Naive thymus-derived CD4-positive, alpha-beta T cell (primary cell): ENCODE results near the gene MYO7A. TPM values are rescaled to one million over a fixed set of nuclear protein-coding genes. Genes with fewer than 3 reads are reported as not detected.

Experiments
- ATAC-seq: fragments of 150-1000 bp; cut with Tn5 transposase; 2 replicates; pipeline ENCODE4 v1.10.0; 2021; ENCODE audit warnings: mild to moderate bottlenecking, moderate library complexity
- CTCF ChIA-PET: fragments of 350-600 bp; sonication (Branson Sonifier 250); formaldehyde crosslinking; loops from one replicate; lab custom pipeline; 2021; ENCODE audit warnings: antibody characterized with exemption; lab: Charles Lee
- POLR2A ChIA-PET: fragments of 350-600 bp; sonication (Branson Sonifier 250); formaldehyde crosslinking; loops from one replicate; lab custom pipeline; 2021; ENCODE audit warnings: antibody characterized with exemption, inconsistent platforms; lab: Charles Lee
- DNase-seq, 9 donors: peaks; one replicate each; pipeline versions ENCODE4 v3.0.0 to v3.0.0-alpha.2; 2020 to 2022; ENCODE audit warnings: mixed read lengths in 1 of 9
- H3K27ac ChIP-seq: one replicate; pipeline ENCODE4 v1.7.0; 2013; ENCODE audit warnings: mild to moderate bottlenecking, low read depth, low read length, moderate library complexity
- H3K27me3 ChIP-seq, 2 donors: one replicate each; pipeline ENCODE4 v1.7.0; 2013; ENCODE audit warnings: low read length in 2 of 2, mild to moderate bottlenecking in 2 of 2, moderate library complexity in 2 of 2; ENCODE audit not compliant: control insufficient read depth in 2 of 2, insufficient read depth in 2 of 2
- H3K36me3 ChIP-seq, 3 experiments: 1 replicate in 2 of 3; 2 replicates in 1 of 3; pipeline ENCODE4 v1.7.0; 2013; ENCODE audit warnings: low read length in 3 of 3, mild to moderate bottlenecking in 3 of 3, moderate library complexity in 1 of 3; ENCODE audit not compliant: insufficient read depth in 3 of 3, control insufficient read depth in 2 of 3
- H3K4me1 ChIP-seq, 2 donors: one replicate each; pipeline ENCODE4 v1.7.0; 2013; ENCODE audit warnings: low read length in 2 of 2, mild to moderate bottlenecking in 2 of 2, moderate library complexity in 1 of 2; ENCODE audit not compliant: control insufficient read depth in 2 of 2, insufficient read depth in 2 of 2
- H3K4me3 ChIP-seq: 2 replicates; pipeline ENCODE4 v1.7.0; 2013; ENCODE audit warnings: mild to moderate bottlenecking, low read length
- H3K9me3 ChIP-seq, 3 experiments: 1 replicate in 2 of 3; 2 replicates in 1 of 3; pipeline ENCODE4 v1.7.0; 2013; ENCODE audit warnings: low read length in 3 of 3; ENCODE audit not compliant: control insufficient read depth in 2 of 3
- H3K27ac Mint-ChIP-seq, 9 donors: one replicate each; pipeline ENCODE4 v1.8.0; 2020 to 2022; ENCODE audit warnings: mixed read lengths in 9 of 9, mild to moderate bottlenecking in 8 of 9, moderate library complexity in 5 of 9, inconsistent platforms in 2 of 9
- H3K27me3 Mint-ChIP-seq, 5 donors: one replicate each; pipeline ENCODE4 v1.8.0; 2021 to 2022; ENCODE audit warnings: mixed read lengths in 5 of 5, mild to moderate bottlenecking in 1 of 5
- H3K36me3 Mint-ChIP-seq, 5 donors: one replicate each; pipeline ENCODE4 v1.8.0; 2020 to 2022; ENCODE audit warnings: mixed read lengths in 5 of 5, mild to moderate bottlenecking in 3 of 5, inconsistent platforms in 1 of 5
- H3K4me1 Mint-ChIP-seq, 7 donors: one replicate each; pipeline ENCODE4 v1.8.0; 2020 to 2022; ENCODE audit warnings: mixed read lengths in 7 of 7, mild to moderate bottlenecking in 3 of 7, inconsistent platforms in 1 of 7
- H3K4me3 Mint-ChIP-seq, 10 donors: one replicate each; pipeline ENCODE4 v1.8.0; 2020 to 2022; ENCODE audit warnings: mild to moderate bottlenecking in 10 of 10, mixed read lengths in 10 of 10, moderate library complexity in 6 of 10, inconsistent platforms in 2 of 10
- H3K9me3 Mint-ChIP-seq, 11 donors: one replicate each; pipeline ENCODE4 v1.8.0; 2020 to 2022; ENCODE audit warnings: mixed read lengths in 11 of 11, mild to moderate bottlenecking in 4 of 11, inconsistent platforms in 1 of 11, moderate library complexity in 1 of 11
- intact Hi-C, 2 donors: fragments of 100-400 bp; cut with micrococcal nuclease; formaldehyde crosslinking; loops; one replicate each; pipeline ENCODE4 v1.15.1; 2023
- polyA plus RNA-seq, 2 donors: library from polyadenylated mRNA; unstranded; fragments of 300-500 nt; fragmentation: Illumina TruSeq; gene quantifications; one replicate each; pipeline ENCODE4 v1.2.3, GENCODE V29; 2021
- total RNA-seq, 6 experiments: library from RNA in 5 of 6; stranded (reverse) in 5 of 6; gene quantifications; 1 replicate in 5 of 6; 2 replicates in 1 of 6; pipeline ENCODE4 v1.2.3 and lab custom pipeline; 2021 to 2026

MYO7A gene
- total and polyA plus RNA-seq, 7 experiments from 2014 or later = 0.07 to 2.5 (median 0.27) TPM; not detected in 2

DNA sequence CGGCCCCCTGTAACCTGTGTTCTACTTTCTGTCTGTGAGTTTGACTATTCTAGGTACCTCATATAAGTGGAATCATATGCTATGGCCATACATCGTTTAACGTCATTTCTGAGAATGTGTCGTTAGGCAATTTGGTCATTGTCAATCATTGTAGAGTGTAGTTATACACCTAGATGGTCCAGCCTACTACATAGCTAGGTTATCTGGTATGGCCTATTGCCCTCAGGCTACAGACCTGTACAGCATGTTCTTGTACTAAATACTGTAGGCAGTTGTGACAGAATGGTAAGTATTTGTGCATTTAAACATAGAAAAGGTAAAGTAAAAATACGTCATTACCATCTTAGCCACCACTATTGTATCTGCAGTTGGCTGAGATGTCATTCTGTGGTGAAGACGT, 35.2 kb downstream of the MYO7A start:
- ATAC-seq (no peak), DNase-seq (no peak)
- no peak overlapping the region for H3K4me3 ChIP-seq
- intact Hi-C loops = no loop called here
- no peaks in the 10 kb centered on the region for H3K36me3 ChIP-seq
- Mint-ChIP-seq H3K4me1 (peaks cover 0 to 4% (median 0%) of the 10 kb centered on the region in 7 donors), H3K27me3 (peaks cover 0 to 4% (median 0%) of the 10 kb centered on the region in 5 donors), H3K36me3 (no peaks in the 10 kb centered on the region), H3K4me3 (no peak overlapping the region), H3K9me3 (no peaks in the 10 kb centered on the region), H3K27ac (no peak overlapping the region)
- POLR2A ChIA-PET = no interaction called here
- no peaks in the 10 kb centered on the region for H3K27me3 ChIP-seq
- no peaks in the 10 kb centered on the region for H3K9me3 ChIP-seq
- H3K27ac ChIP-seq = no peak overlapping the region
- CTCF ChIA-PET = no interaction called here
- H3K4me1 ChIP-seq = no peaks in the 10 kb centered on the region

DNA sequence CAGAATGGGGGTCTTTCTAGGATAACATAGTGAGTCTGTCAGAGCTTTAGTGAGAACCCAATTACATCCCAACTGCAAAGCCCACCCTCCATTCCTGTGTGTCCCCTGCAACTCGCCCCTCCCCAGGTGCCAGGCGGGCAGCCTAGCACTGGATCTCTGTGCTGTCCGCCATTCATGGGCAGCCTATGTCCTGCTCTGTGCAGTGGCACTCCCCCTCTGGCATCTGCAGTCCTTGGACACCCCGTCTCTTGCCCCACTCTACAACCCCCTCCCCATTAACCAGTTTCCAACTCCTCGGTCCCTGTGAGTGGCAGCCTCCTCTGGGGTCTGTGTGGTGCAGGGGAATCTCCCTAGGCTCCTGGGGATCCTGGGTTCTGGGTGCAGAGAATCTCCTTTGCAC, 37.0 kb downstream of the MYO7A start:
- Mint-ChIP-seq H3K36me3 (no peaks in the 10 kb centered on the region), H3K9me3 (no peaks in the 10 kb centered on the region), H3K4me1 (peaks cover 0 to 2% (median 0%) of the 10 kb centered on the region in 7 donors), H3K4me3 (no peak overlapping the region), H3K27ac (no peak overlapping the region), H3K27me3 (peaks cover 0 to 4% (median 0%) of the 10 kb centered on the region in 5 donors)
- Histone ChIP-seq H3K9me3 (no peaks in the 10 kb centered on the region), H3K27ac (no peak overlapping the region), H3K4me3 (no peak overlapping the region), H3K27me3 (no peaks in the 10 kb centered on the region), H3K36me3 (no peaks in the 10 kb centered on the region), H3K4me1 (no peaks in the 10 kb centered on the region)
- intact Hi-C loops = no loop called here
- POLR2A ChIA-PET = no interaction called here
- ATAC-seq (no peak), DNase-seq (no peak)
- CTCF ChIA-PET = no interaction called here

DNA sequence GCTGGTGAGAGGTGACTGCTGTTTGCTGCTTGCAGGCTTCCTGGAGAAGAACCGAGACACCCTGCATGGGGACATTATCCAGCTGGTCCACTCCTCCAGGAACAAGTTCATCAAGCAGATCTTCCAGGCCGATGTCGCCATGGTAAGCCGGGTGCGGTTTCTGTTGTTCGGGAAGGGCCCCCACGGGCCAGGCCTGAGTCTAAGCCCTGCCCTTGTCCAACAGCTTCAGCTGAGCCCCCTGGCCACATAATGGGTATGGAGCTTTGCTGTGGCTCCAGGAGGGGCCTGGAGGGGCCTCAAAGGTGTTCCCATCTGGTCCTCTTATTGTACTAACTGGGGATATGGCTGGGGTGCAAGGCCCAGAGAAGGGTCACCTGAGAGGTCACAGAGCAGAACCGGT, 38.0 kb downstream of the MYO7A start:
- H3K9me3 ChIP-seq = no peaks in the 10 kb centered on the region
- DNase-seq = no peak
- Mint-ChIP-seq H3K4me1 (peaks cover 0 to 2% (median 0%) of the 10 kb centered on the region in 7 donors), H3K27me3 (peaks cover 0 to 4% (median 0%) of the 10 kb centered on the region in 5 donors), H3K9me3 (no peaks in the 10 kb centered on the region), H3K36me3 (no peaks in the 10 kb centered on the region), H3K27ac (no peak overlapping the region), H3K4me3 (no peak overlapping the region)
- POLR2A ChIA-PET = no interaction called here
- ATAC-seq = no peak
- no peak overlapping the region for H3K27ac ChIP-seq
- no peaks in the 10 kb centered on the region for H3K36me3 ChIP-seq
- H3K4me3 ChIP-seq = no peak overlapping the region
- CTCF ChIA-PET = no interaction called here
- H3K27me3 ChIP-seq = no peaks in the 10 kb centered on the region
- intact Hi-C loops = no loop called here
- no peaks in the 10 kb centered on the region for H3K4me1 ChIP-seq

DNA sequence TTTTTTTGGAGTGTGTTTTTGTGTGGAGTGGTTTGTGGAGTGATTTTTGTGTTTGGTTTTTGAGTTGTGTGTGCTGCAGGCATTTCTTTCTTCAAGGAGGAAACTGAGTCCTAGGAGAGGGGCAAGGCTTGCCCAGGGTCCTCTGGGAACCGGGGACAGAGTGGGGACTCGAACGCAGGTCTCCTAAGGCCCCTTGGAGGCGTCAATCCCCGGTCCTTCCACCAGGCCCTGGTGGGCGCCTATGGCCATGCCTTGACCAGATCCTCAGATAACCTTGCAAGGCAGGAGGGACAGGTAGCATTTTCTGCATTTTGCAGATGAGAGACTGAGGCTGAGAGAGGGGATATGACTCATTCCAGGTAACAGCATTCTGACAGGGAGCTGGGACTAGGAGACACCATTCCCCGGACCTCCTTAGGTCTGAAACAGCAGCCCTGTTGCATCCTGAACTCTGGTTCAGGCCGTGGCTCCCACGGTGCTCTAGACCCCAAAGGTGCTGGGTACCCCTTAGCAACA, 39.1 kb downstream of the MYO7A start:
- Histone ChIP-seq H3K27ac (no peak overlapping the region), H3K4me3 (no peak overlapping the region), H3K36me3 (no peaks in the 10 kb centered on the region), H3K4me1 (no peaks in the 10 kb centered on the region), H3K27me3 (no peaks in the 10 kb centered on the region), H3K9me3 (no peaks in the 10 kb centered on the region)
- ChIA-PET POLR2A (no interaction called here), CTCF (no interaction called here)
- ATAC-seq (no peak), DNase-seq (no peak)
- Mint-ChIP-seq H3K27me3 (peaks cover 0 to 4% (median 0%) of the 10 kb centered on the region in 5 donors), H3K27ac (no peak overlapping the region), H3K4me3 (no peak overlapping the region), H3K4me1 (peaks cover 0 to 2% (median 0%) of the 10 kb centered on the region in 7 donors), H3K36me3 (no peaks in the 10 kb centered on the region), H3K9me3 (no peaks in the 10 kb centered on the region)
- intact Hi-C loops = no loop called here

DNA sequence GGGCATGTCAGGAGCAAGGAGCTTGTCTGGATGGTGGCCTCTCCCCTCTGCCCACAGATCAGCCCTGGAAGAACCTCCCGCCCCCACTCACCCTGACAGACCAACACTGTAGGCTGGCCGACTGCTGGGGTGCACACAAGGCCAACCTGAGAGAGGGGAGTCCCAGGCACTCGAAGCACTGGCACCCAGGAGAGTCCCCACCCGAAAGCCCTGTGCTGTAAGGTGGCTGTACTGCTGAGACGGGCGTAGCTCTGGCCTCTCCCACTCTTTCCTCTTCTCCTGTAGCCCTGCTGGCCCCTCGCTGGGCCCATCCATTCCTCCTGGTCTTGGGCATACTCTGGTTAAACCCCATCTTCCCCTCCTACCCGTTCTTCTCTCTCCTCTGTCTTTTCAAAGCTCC, 39.7 kb downstream of the MYO7A start:
- H3K27ac Mint-ChIP-seq = no peak overlapping the region
- H3K4me1 Mint-ChIP-seq = peaks cover 0 to 2% (median 0%) of the 10 kb centered on the region in 7 donors
- Histone ChIP-seq H3K4me1 (no peaks in the 10 kb centered on the region), H3K27me3 (no peaks in the 10 kb centered on the region), H3K4me3 (no peak overlapping the region), H3K36me3 (no peaks in the 10 kb centered on the region), H3K9me3 (no peaks in the 10 kb centered on the region), H3K27ac (no peak overlapping the region)
- no peaks in the 10 kb centered on the region for H3K9me3 Mint-ChIP-seq
- peaks cover 0 to 3% (median 0%) of the 10 kb centered on the region in 5 donors for H3K27me3 Mint-ChIP-seq
- no peak overlapping the region for H3K4me3 Mint-ChIP-seq
- ATAC-seq (no peak), DNase-seq (no peak)
- no peaks in the 10 kb centered on the region for H3K36me3 Mint-ChIP-seq
- POLR2A ChIA-PET = no interaction called here
- CTCF ChIA-PET = no interaction called here
- intact Hi-C loops = no loop called here

DNA sequence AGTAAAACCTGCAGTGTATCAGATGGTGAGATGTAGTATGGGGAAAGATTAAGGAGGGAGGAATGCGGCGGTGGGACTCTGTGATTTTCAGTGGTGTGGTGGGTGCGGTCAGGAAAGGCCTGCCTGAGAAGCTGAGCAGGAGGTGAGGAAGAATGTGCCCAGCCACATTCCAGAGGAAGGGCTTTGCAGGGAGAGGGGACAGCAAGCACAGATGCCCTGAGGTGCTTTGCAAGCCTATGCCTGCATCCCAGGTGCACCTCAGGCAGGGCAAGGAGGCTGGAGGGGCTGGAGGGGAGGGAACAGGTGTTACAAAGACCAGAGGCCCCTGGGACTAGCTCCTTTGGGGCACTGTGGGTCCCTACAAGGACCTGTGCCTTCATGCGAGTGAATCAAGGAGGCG, 42.1 kb downstream of the MYO7A start:
- H3K4me1 Mint-ChIP-seq = peaks cover 0 to 5% (median 0%) of the 10 kb centered on the region in 7 donors

DNA sequence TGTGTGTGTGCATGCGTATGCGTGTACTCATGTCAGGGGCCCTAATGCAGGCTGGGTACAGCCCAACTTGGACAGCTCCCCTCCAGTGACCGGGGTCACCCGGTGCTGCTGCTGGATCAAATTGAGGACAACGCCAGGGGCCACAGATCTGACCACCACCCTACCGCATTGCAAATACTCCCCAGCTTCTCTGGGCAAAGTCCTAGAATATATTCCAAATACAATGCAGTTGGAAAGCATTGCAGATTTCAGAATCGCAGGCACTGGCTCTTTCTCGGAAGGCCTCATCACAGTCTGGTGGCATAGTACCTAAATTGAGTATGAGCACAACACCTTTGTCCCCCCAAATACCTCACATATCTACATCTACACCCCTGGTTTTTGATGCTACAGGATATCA, 43.2 kb downstream of the MYO7A start:
- no peak overlapping the region for H3K27ac Mint-ChIP-seq
- no peak for ATAC-seq

More for the DNA sequence above, 42.1 kb downstream of the MYO7A start:
- no peaks in the 10 kb centered on the region for H3K4me1 ChIP-seq
- H3K4me3 Mint-ChIP-seq = no peak overlapping the region
- H3K36me3 ChIP-seq = no peaks in the 10 kb centered on the region
- H3K27ac ChIP-seq = no peak overlapping the region
- no peaks in the 10 kb centered on the region for H3K27me3 ChIP-seq
- H3K27me3 Mint-ChIP-seq = peaks cover 0 to 3% (median 0%) of the 10 kb centered on the region in 5 donors
- H3K9me3 ChIP-seq = no peaks in the 10 kb centered on the region
- intact Hi-C loops = no loop called here
- DNase-seq (no peak), ATAC-seq (no peak)
- no peak overlapping the region for H3K27ac Mint-ChIP-seq
- ChIA-PET CTCF (no interaction called here), POLR2A (no interaction called here)
- no peaks in the 10 kb centered on the region for H3K9me3 Mint-ChIP-seq
- no peak overlapping the region for H3K4me3 ChIP-seq
- no peaks in the 10 kb centered on the region for H3K36me3 Mint-ChIP-seq

More for the DNA sequence above, 43.2 kb downstream of the MYO7A start:
- H3K36me3 Mint-ChIP-seq = no peaks in the 10 kb centered on the region
- H3K4me3 Mint-ChIP-seq = no peak overlapping the region
- H3K4me1 Mint-ChIP-seq = peaks cover 0 to 11% (median 0%) of the 10 kb centered on the region in 7 donors
- CTCF ChIA-PET = no interaction called here
- no peak for DNase-seq
- no peaks in the 10 kb centered on the region for H3K9me3 Mint-ChIP-seq
- no peaks in the 10 kb centered on the region for H3K9me3 ChIP-seq
- intact Hi-C loops = no loop called here
- H3K27me3 ChIP-seq = no peaks in the 10 kb centered on the region
- no peaks in the 10 kb centered on the region for H3K36me3 ChIP-seq
- POLR2A ChIA-PET = no interaction called here
- no peak overlapping the region for H3K4me3 ChIP-seq
- H3K27ac ChIP-seq = no peak overlapping the region
- H3K4me1 ChIP-seq = no peaks in the 10 kb centered on the region
- peaks cover 0 to 1% (median 0%) of the 10 kb centered on the region in 5 donors for H3K27me3 Mint-ChIP-seq
